H1 (cell line): Measurements from ENCODE around the gene DCBLD2. TPM values are rescaled to one million over a fixed set of nuclear protein-coding genes. Genes with fewer than 3 reads are reported as not detected.

Experiments
- CTCF ChIA-PET: fragments of 300-600 bp; sonication (Branson Sonifier 250); formaldehyde crosslinking; loops from one replicate; lab custom pipeline; 2021; ENCODE audit not compliant: partially characterized antibody; lab: Charles Lee
- POLR2A ChIA-PET: fragments of 300-600 bp; sonication (Branson Sonifier 250); formaldehyde crosslinking; loops from one replicate; lab custom pipeline; 2021; ENCODE audit warnings: inconsistent platforms; ENCODE audit not compliant: partially characterized antibody; lab: Charles Lee
- DNase-seq, 2 experiments: peaks; one replicate each; pipeline versions ENCODE4 v3.0.0 to v3.0.0-alpha.2; 2010 to 2022; ENCODE audit warnings: low spot score in 2 of 2, low read depth in 1 of 2, mixed read lengths in 1 of 2
- FAIRE-seq: peaks from 2 replicates; lab custom pipeline; 2011; peaks lifted over from hg19 to GRCh38; lab: Jason Lieb, UNC
- H2AFZ ChIP-seq: 2 replicates; pipeline ENCODE4 v1.8.1; 2012; ENCODE audit warnings: low read length, inconsistent platforms
- H2AK5ac ChIP-seq: 2 replicates; pipeline ENCODE4 v1.6.1; 2013; ENCODE audit warnings: low read depth, low read length
- H2BK120ac ChIP-seq: replicated peaks from 2 replicates; pipeline ENCODE3; 2013; ENCODE audit warnings: low read depth, low read length, inconsistent platforms
- H2BK12ac ChIP-seq: 2 replicates; pipeline ENCODE4 v1.6.1; 2013; ENCODE audit warnings: low read depth, low read length
- H2BK15ac ChIP-seq: 2 replicates; pipeline ENCODE4 v1.6.1; 2013; ENCODE audit warnings: low read length
- H2BK20ac ChIP-seq: 2 replicates; pipeline ENCODE4 v1.6.1; 2013; ENCODE audit warnings: low read length
- H2BK5ac ChIP-seq: 2 replicates; pipeline ENCODE4 v1.6.1; 2013; ENCODE audit warnings: low read depth, low read length
- H3K14ac ChIP-seq: 2 replicates; pipeline ENCODE4 v1.6.1; 2013; ENCODE audit warnings: inconsistent platforms; ENCODE audit not compliant: insufficient read length
- H3K18ac ChIP-seq: 2 replicates; pipeline ENCODE4 v1.6.1; 2013; ENCODE audit warnings: low read length; ENCODE audit errors: extremely low read depth
- H3K23ac ChIP-seq: 2 replicates; pipeline ENCODE4 v1.6.1; 2013; ENCODE audit warnings: inconsistent platforms; ENCODE audit not compliant: insufficient read length
- H3K23me2 ChIP-seq: 2 replicates; pipeline ENCODE4 v1.6.1; 2013; ENCODE audit warnings: low read depth, low read length
- H3K27ac ChIP-seq: 2 replicates; pipeline ENCODE4 v1.6.1; 2011; ENCODE audit warnings: low read depth, low read length, inconsistent platforms
- H3K27me3 ChIP-seq, 4 experiments: replicated peaks in 1 of 4; 1 replicate in 1 of 4; 2 replicates in 3 of 4; pipeline versions ENCODE4 v1.6.1 to v1.8.1; 2011 to 2013; ENCODE audit warnings: low read length in 3 of 4, mild to moderate bottlenecking in 3 of 4, inconsistent platforms in 2 of 4, mixed read lengths in 2 of 4, moderate library complexity in 1 of 4; ENCODE audit not compliant: control insufficient read depth in 3 of 4, insufficient read depth in 3 of 4; ENCODE audit errors: extremely low read depth in 1 of 4
- H3K36me3 ChIP-seq, 4 experiments: 2 replicates each; pipeline versions ENCODE4 v1.6.1 to v1.8.1; 2011 to 2013; ENCODE audit warnings: mild to moderate bottlenecking in 4 of 4, low read length in 3 of 4, moderate library complexity in 2 of 4, control low read depth in 1 of 4, inconsistent platforms in 1 of 4; ENCODE audit not compliant: insufficient read depth in 4 of 4, control insufficient read depth in 2 of 4
- H3K4ac ChIP-seq: replicated peaks from 2 replicates; pipeline ENCODE3; 2013; ENCODE audit warnings: low read length, low read depth, mixed read lengths, inconsistent platforms; ENCODE audit not compliant: insufficient read length
- H3K4me1 ChIP-seq, 4 experiments: replicated peaks in 1 of 4; 1 replicate in 1 of 4; 2 replicates in 3 of 4; pipeline versions ENCODE4 v1.6.1 to v1.8.1; 2011 to 2013; ENCODE audit warnings: low read length in 3 of 4, inconsistent platforms in 2 of 4, mixed read lengths in 1 of 4; ENCODE audit not compliant: insufficient read depth in 4 of 4, control insufficient read depth in 3 of 4
- H3K4me2 ChIP-seq, 2 experiments: 2 replicates each; pipeline versions ENCODE4 v1.6.1 to v1.8.1; 2011 to 2013; ENCODE audit warnings: low read depth in 2 of 2, low read length in 2 of 2, control low read depth in 1 of 2, inconsistent platforms in 1 of 2, mild to moderate bottlenecking in 1 of 2; ENCODE audit not compliant: insufficient read depth in 1 of 2
- H3K4me3 ChIP-seq, 4 experiments: fragments of 200-600, 300-600 bp in 1 of 4; sonication (generic), shearing (Covaris generic), sonication (Bioruptor Twin) in 1 of 4; 2 replicates each; pipeline versions ENCODE4 v1.5.1 to v1.8.1; 2011 to 2016; ENCODE audit warnings: low read length in 4 of 4, low read depth in 3 of 4, control low read depth in 2 of 4, inconsistent platforms in 2 of 4, mild to moderate bottlenecking in 2 of 4, mixed read lengths in 1 of 4, moderate library complexity in 1 of 4; ENCODE audit not compliant: insufficient read depth in 2 of 4; ENCODE audit errors: extremely low read depth in 1 of 4
- H3K56ac ChIP-seq: replicated peaks from 2 replicates; pipeline ENCODE3; 2013; ENCODE audit warnings: low read depth, mild to moderate bottlenecking, mixed read lengths, low read length, inconsistent platforms; ENCODE audit not compliant: insufficient read length
- H3K79me1 ChIP-seq: 2 replicates; pipeline ENCODE4 v1.6.1; 2013; ENCODE audit warnings: low read depth, low read length, control low read depth
- H3K79me2 ChIP-seq, 2 experiments: 2 replicates each; pipeline versions ENCODE4 v1.6.1 to v1.8.1; 2012 to 2013; ENCODE audit warnings: low read length in 2 of 2, mild to moderate bottlenecking in 2 of 2, inconsistent platforms in 1 of 2; ENCODE audit not compliant: insufficient read depth in 2 of 2, control insufficient read depth in 1 of 2
- H3K9ac ChIP-seq, 4 experiments: replicated peaks in 1 of 4; 1 replicate in 1 of 4; 2 replicates in 3 of 4; pipeline versions ENCODE4 v1.6.1 to v1.8.1; 2011 to 2013; ENCODE audit warnings: low read depth in 3 of 4, low read length in 3 of 4, control low read depth in 2 of 4, mild to moderate bottlenecking in 2 of 4, moderate library complexity in 2 of 4, inconsistent platforms in 1 of 4; ENCODE audit errors: extremely low read depth in 1 of 4
- H3K9me3 ChIP-seq, 2 experiments: 2 replicates each; pipeline versions ENCODE4 v1.6.1 to v1.8.1; 2012 to 2013; ENCODE audit warnings: mild to moderate bottlenecking in 2 of 2, moderate library complexity in 2 of 2, control low read depth in 1 of 2, inconsistent platforms in 1 of 2, low read depth in 1 of 2, low read length in 1 of 2, mixed read lengths in 1 of 2; ENCODE audit not compliant: insufficient read depth in 2 of 2
- H4K20me1 ChIP-seq, 2 experiments: replicated peaks in 1 of 2; 2 replicates each; pipeline versions ENCODE3 to v1.8.1; 2011 to 2013; ENCODE audit warnings: inconsistent platforms in 2 of 2, low read length in 2 of 2, mild to moderate bottlenecking in 1 of 2; ENCODE audit not compliant: insufficient read depth in 2 of 2, control insufficient read depth in 1 of 2
- H4K5ac ChIP-seq: 2 replicates; pipeline ENCODE4 v1.6.1; 2013; ENCODE audit warnings: low read length, low read depth, mixed read lengths, inconsistent platforms; ENCODE audit not compliant: insufficient read length
- H4K8ac ChIP-seq: 2 replicates; pipeline ENCODE4 v1.8.0; 2013; ENCODE audit warnings: mild to moderate bottlenecking, moderate library complexity, low read length, inconsistent platforms; ENCODE audit not compliant: insufficient read depth; ENCODE audit errors: extremely low read depth
- H4K91ac ChIP-seq: replicated peaks from 2 replicates; pipeline ENCODE3; 2013; ENCODE audit warnings: low read length, mixed read lengths, inconsistent platforms; ENCODE audit not compliant: insufficient read length
- CREB1 ChIP-seq: IDR thresholded peaks from 2 replicates; pipeline ENCODE4 v1.6.1; 2012; ENCODE audit warnings: inconsistent platforms
- CTBP2 ChIP-seq: IDR thresholded peaks from 2 replicates; pipeline ENCODE4 v1.7.0; 2011; ENCODE audit warnings: borderline replicate concordance, mild to moderate bottlenecking, moderate library complexity, mixed read lengths, low read length; ENCODE audit not compliant: insufficient read depth, insufficient read length
- HDAC6 ChIP-seq: IDR thresholded peaks from one replicate; pipeline ENCODE4 v1.7.1; 2012; ENCODE audit warnings: low read depth, mild to moderate bottlenecking, inconsistent platforms, low read length, moderate library complexity
- KDM1A ChIP-seq: fragments of 200-600, 300-600 bp; sonication (generic); IDR thresholded peaks from 2 replicates; pipeline ENCODE4 v1.7.1; 2016; ENCODE audit warnings: mild to moderate bottlenecking, low read length, borderline replicate concordance
- POLR2A ChIP-seq, 2 experiments: IDR thresholded peaks; 1 replicate in 1 of 2; 2 replicates in 1 of 2; pipeline ENCODE4 v1.6.1; 2011; ENCODE audit warnings: low read depth in 2 of 2, low read length in 2 of 2, mild to moderate bottlenecking in 2 of 2; ENCODE audit errors: control extremely low read depth in 1 of 2
- RFX5 ChIP-seq: IDR thresholded peaks from 2 replicates; pipeline ENCODE4 v1.6.1; 2011; ENCODE audit warnings: low read depth, low read length, improper control_type of control experiment, borderline replicate concordance
- RXRA ChIP-seq: IDR thresholded peaks from 2 replicates; pipeline ENCODE4 v1.6.1; 2011; ENCODE audit warnings: low read depth, mild to moderate bottlenecking, low read length, moderate library complexity; ENCODE audit not compliant: insufficient read depth
- TBP ChIP-seq: IDR thresholded peaks from 2 replicates; pipeline ENCODE4 v1.6.1; 2011; ENCODE audit warnings: low read depth, low read length, improper control_type of control experiment
- ZNF274 ChIP-seq: IDR thresholded peaks from 2 replicates; pipeline ENCODE4 v1.7.0; 2012; ENCODE audit warnings: low read length, borderline replicate concordance; ENCODE audit errors: extremely low read depth
- WGBS, 2 experiments: shearing (Covaris generic) in 1 of 2; methylation state at CpG; one replicate each; pipeline versions ENCODE4 v1.1.6 to v1.1.7; 2013 to 2015; ENCODE audit warnings: low lambda C conversion rate in 2 of 2, mixed read lengths in 2 of 2, inconsistent platforms in 1 of 2, low coverage in 1 of 2, missing lambda C conversion rate in 1 of 2; ENCODE audit not compliant: insufficient replicate concordance in 2 of 2, insufficient coverage in 1 of 2, insufficient read length in 1 of 2; ENCODE audit errors: extremely low coverage in 1 of 2, missing lambda C conversion rate in 1 of 2; 5-methylcytosine and 5-hydroxymethylcytosine counted together
- polyA plus RNA-seq, 7 experiments: library from polyadenylated mRNA; depleted of rRNA in 3 of 7; stranded (reverse) in 5 of 7; unstranded in 2 of 7; fragments of >200 nt in 5 of 7; fragments of 200-250 nt in 2 of 7; gene quantifications; 1 replicate in 5 of 7; 2 replicates in 1 of 7; 4 replicates in 1 of 7; pipeline versions ENCODE4 v1.2.1 to v1.2.3, GENCODE V29; 2011 to 2013; ENCODE audit warnings: missing spikeins in 2 of 7, mixed read lengths in 2 of 7
- total RNA-seq: library from RNA; stranded (reverse); fragmentation: NEBNext Ultra II Directional; extraction: Animal tissue kit (Norgen Biotek cat#: 25700); gene quantifications from 2 replicates; pipeline ENCODE4 v1.2.1, GENCODE V29; 2021
- TF ChIP-seq, protein P1 (sequence below): IDR thresholded peaks from 2 replicates; pipeline ENCODE4 v1.6.1; 2011; ENCODE audit warnings: low read depth, mild to moderate bottlenecking, low read length; ENCODE audit not compliant: insufficient read depth
- TF ChIP-seq, protein P2 (sequence below): IDR thresholded peaks from 2 replicates; pipeline ENCODE4 v1.6.1; 2012; ENCODE audit warnings: inconsistent platforms

The DCBLD2 gene
- total and polyA plus RNA-seq, 2 of the 8 experiments (the other 6 are each of a cell fraction or from before 2014, with no cell fraction given) = 19.6 to 63.8 TPM

DNA sequence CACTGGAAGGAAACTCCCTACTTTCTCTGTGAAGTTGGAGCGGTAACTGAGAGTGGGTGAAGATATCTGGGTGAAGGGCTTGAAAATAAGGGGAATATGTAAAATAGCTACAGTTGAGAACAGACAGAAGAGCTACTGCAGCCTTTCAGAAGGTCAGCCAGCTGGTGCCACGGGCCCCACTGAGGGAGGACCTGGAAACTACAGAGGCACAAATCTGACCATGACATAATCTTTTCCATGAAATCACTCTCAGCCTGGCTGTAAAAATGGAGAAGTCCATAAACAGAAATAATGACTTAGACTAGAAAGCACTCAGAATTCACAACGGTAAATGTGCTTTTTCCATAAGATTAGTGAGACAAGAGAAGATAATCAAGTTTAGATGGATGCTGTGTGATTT lies 91.9 kb downstream of the DCBLD2 start:
- H3K36me3 ChIP-seq = peaks cover 6 to 58% (median 32%) of the 10 kb centered on the region in 4 experiments
- no peak overlapping the region for H3K14ac ChIP-seq
- no peaks in the 10 kb centered on the region for H3K23me2 ChIP-seq
- no peak overlapping the region for H2BK5ac ChIP-seq
- H2AFZ ChIP-seq = no peak overlapping the region
- no peak overlapping the region for H3K9ac ChIP-seq
- no peak overlapping the region for H4K91ac ChIP-seq
- H2BK120ac ChIP-seq = no peak overlapping the region
- no peak overlapping the region for H2AK5ac ChIP-seq
- no peaks in the 10 kb centered on the region for H3K79me1 ChIP-seq
- H4K20me1 ChIP-seq = peaks cover 0 to 2% of the 10 kb centered on the region in 2 experiments
- H4K5ac ChIP-seq = no peak overlapping the region
- TF ChIP-seq, protein P1, sequence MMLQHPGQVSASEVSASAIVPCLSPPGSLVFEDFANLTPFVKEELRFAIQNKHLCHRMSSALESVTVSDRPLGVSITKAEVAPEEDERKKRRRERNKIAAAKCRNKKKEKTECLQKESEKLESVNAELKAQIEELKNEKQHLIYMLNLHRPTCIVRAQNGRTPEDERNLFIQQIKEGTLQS = no peak
- TF ChIP-seq ZNF274 (no peak), RFX5 (no peak), CTBP2 (no peak), POLR2A (IDR thresholded peaks at IDR 0.05; ENCODE audit: control extremely low read depth in 1 of 2, low read depth in 2 of 2, low read length in 2 of 2) (no peak), RXRA (no peak), KDM1A (no peak), HDAC6 (no peak), CREB1 (no peak), TBP (no peak)
- TF ChIP-seq, protein P2, sequence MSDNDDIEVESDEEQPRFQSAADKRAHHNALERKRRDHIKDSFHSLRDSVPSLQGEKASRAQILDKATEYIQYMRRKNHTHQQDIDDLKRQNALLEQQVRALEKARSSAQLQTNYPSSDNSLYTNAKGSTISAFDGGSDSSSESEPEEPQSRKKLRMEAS = no peak
- no peak overlapping the region for H3K23ac ChIP-seq
- H3K9me3 ChIP-seq = no peaks in the 10 kb centered on the region
- FAIRE-seq (no peak), DNase-seq (no peak)
- no peak overlapping the region for H3K4me3 ChIP-seq
- no peak overlapping the region for H4K8ac ChIP-seq
- H2BK15ac ChIP-seq = no peak overlapping the region
- no peak overlapping the region for H3K27ac ChIP-seq
- no peak overlapping the region for H3K56ac ChIP-seq
- WGBS, 2 experiments = 93% methylated on average over 3 of the region's 3 CpGs; no CpG with 5 or more reads in 1 of the 2 experiments
- H3K4me1 ChIP-seq = no peaks in the 10 kb centered on the region
- no peak overlapping the region for H3K4me2 ChIP-seq
- no peak overlapping the region for H3K4ac ChIP-seq
- no peak overlapping the region for H3K18ac ChIP-seq
- POLR2A ChIA-PET = no interaction called here
- no peak overlapping the region for H2BK12ac ChIP-seq
- no peak overlapping the region for H2BK20ac ChIP-seq
- no peaks in the 10 kb centered on the region for H3K79me2 ChIP-seq
- CTCF ChIA-PET = interaction anchor here (0.6 to 3.6 kb wide), 3 partner anchors 197 to 296 kb away, joined by 3 to 10 read pairs (median 4); no protein-coding TSS in a partner anchor
- no peaks in the 10 kb centered on the region for H3K27me3 ChIP-seq
